H1 (cell line): ENCODE measurements around the gene RUNX1.

Experiments used
- BRCA1 ChIP-seq: IDR thresholded peaks from 2 replicates; pipeline ENCODE4 v1.6.1; 2012; ENCODE audit warnings: low read depth, low read length, improper control_type of control experiment
- CBX5 ChIP-seq: fragments of 300-800, 300-1000 bp; sonication (generic); IDR thresholded peaks from 2 replicates; pipeline ENCODE4 v1.7.1; 2016; ENCODE audit warnings: antibody characterized with exemption, low read length, low read depth
- EZH2 ChIP-seq: fragments of 200-600 bp; sonication (generic); IDR thresholded peaks from 2 replicates; pipeline ENCODE4 v1.7.1; 2012; ENCODE audit warnings: low read depth, mild to moderate bottlenecking, moderate library complexity, low read length, inconsistent platforms; ENCODE audit not compliant: severe bottlenecking
- PHF8 ChIP-seq: fragments of 200-600 bp; sonication (generic); conservative IDR thresholded peaks from 2 replicates; pipeline ENCODE4 v1.7.1; 2012; ENCODE audit warnings: low read depth, mild to moderate bottlenecking, inconsistent platforms, low read length, moderate library complexity
- RFX5 ChIP-seq: IDR thresholded peaks from 2 replicates; pipeline ENCODE4 v1.6.1; 2011; ENCODE audit warnings: low read depth, low read length, improper control_type of control experiment, borderline replicate concordance
- TAF1 ChIP-seq: IDR thresholded peaks from 2 replicates; pipeline ENCODE4 v1.6.1; 2011; ENCODE audit warnings: mild to moderate bottlenecking, low read depth, low read length
- ZNF274 ChIP-seq: IDR thresholded peaks from 2 replicates; pipeline ENCODE4 v1.7.0; 2012; ENCODE audit warnings: low read length, borderline replicate concordance; ENCODE audit errors: extremely low read depth
- TF ChIP-seq, protein P1 (sequence below), 3 experiments: IDR thresholded peaks; 1 replicate in 2 of 3; 2 replicates in 1 of 3; pipeline versions ENCODE4 v1.5.1 to v1.6.1; 2011; ENCODE audit warnings: low read length in 3 of 3, mild to moderate bottlenecking in 3 of 3, inconsistent platforms in 2 of 3, low read depth in 1 of 3, moderate library complexity in 1 of 3; ENCODE audit not compliant: insufficient read depth in 1 of 3; ENCODE audit errors: control extremely low read depth in 1 of 3

- TF ChIP-seq RFX5 (no peak), ZNF274 (no peak), PHF8 (no peak), EZH2 (no peak), CBX5 (no peak), TAF1 (no peak), BRCA1 (no peak)
- TF ChIP-seq, protein P1, sequence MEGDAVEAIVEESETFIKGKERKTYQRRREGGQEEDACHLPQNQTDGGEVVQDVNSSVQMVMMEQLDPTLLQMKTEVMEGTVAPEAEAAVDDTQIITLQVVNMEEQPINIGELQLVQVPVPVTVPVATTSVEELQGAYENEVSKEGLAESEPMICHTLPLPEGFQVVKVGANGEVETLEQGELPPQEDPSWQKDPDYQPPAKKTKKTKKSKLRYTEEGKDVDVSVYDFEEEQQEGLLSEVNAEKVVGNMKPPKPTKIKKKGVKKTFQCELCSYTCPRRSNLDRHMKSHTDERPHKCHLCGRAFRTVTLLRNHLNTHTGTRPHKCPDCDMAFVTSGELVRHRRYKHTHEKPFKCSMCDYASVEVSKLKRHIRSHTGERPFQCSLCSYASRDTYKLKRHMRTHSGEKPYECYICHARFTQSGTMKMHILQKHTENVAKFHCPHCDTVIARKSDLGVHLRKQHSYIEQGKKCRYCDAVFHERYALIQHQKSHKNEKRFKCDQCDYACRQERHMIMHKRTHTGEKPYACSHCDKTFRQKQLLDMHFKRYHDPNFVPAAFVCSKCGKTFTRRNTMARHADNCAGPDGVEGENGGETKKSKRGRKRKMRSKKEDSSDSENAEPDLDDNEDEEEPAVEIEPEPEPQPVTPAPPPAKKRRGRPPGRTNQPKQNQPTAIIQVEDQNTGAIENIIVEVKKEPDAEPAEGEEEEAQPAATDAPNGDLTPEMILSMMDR (IDR thresholded peaks at IDR 0.05; ENCODE audit: control extremely low read depth in 1 of 3, insufficient read depth in 1 of 3, low read depth in 1 of 3, low read length in 3 of 3): no peak
Measured at GRCh38 chr21:34933609-34934335, 115.3 kb downstream of the RUNX1 start.
